Prostate gland (tissue), 2 donors: ENCODE data around the gene BBOX1. TPM values are rescaled to one million over a fixed set of nuclear protein-coding genes. Genes with fewer than 3 reads are reported as not detected.

Experiments used
- DNase-seq: peaks from one replicate; pipeline ENCODE4 v3.0.0-alpha.2; 2019; ENCODE audit warnings: low spot score
- H3K27ac ChIP-seq, 2 donors: fragments of 200-600 bp; sonication (generic); 2 replicates each; pipeline ENCODE4 v1.5.1; 2017 to 2019
- H3K27me3 ChIP-seq: fragments of 200-600 bp; sonication (generic); replicated peaks from 2 replicates; pipeline ENCODE4 v1.5.1; 2019; ENCODE audit not compliant: insufficient read depth
- H3K36me3 ChIP-seq, 2 donors: fragments of 200-600 bp; sonication (generic); 1 replicate in 1 of 2; 2 replicates in 1 of 2; pipeline versions ENCODE4 v1.5.1 to v1.8.1; 2017 to 2019
- H3K4me1 ChIP-seq: fragments of 200-600 bp; sonication (generic); replicated peaks from 2 replicates; pipeline ENCODE4 v1.5.1; 2019
- H3K4me3 ChIP-seq, 2 donors: fragments of 200-600 bp; sonication (generic); 2 replicates each; pipeline ENCODE4 v1.5.1; 2017 to 2019
- H3K9me3 ChIP-seq: fragments of 200-600 bp; sonication (generic); 2 replicates; pipeline ENCODE4 v1.5.1; 2017
- CTCF ChIP-seq, 4 experiments: fragments of 200-600 bp in 2 of 4; fragments of 450-650 bp in 2 of 4; sonication (generic) in 2 of 4; IDR thresholded peaks; 1 replicate in 3 of 4; 2 replicates in 1 of 4; pipeline ENCODE4 v1.5.1; 2016 to 2019; ENCODE audit warnings: antibody characterized with exemption in 4 of 4, mild to moderate bottlenecking in 2 of 4, moderate library complexity in 2 of 4
- POLR2A ChIP-seq: fragments of 450-650 bp; IDR thresholded peaks from one replicate; pipeline ENCODE4 v1.6.1; 2016; ENCODE audit warnings: antibody characterized with exemption, mild to moderate bottlenecking
- POLR2AphosphoS5 ChIP-seq: sonication (generic); formaldehyde crosslinking; IDR thresholded peaks from one replicate; pipeline ENCODE4 v1.6.1; 2017; ENCODE audit warnings: antibody characterized with exemption
- WGBS: methylation state at CpG from one replicate; pipeline ENCODE4 v1.1.5; 2018; 5-methylcytosine and 5-hydroxymethylcytosine counted together
- intact Hi-C: fragments of 100-400 bp; cut with DNase I; formaldehyde crosslinking; loops from one replicate; pipeline ENCODE4 v1.14.2; 2022
- total RNA-seq, 2 donors: library from RNA; depleted of rRNA; stranded (reverse); fragments of >200 nt; gene quantifications; one replicate each; pipeline ENCODE4 v1.1.0, GENCODE V29; 2016

BBOX1 gene
- total RNA-seq, 2 donors from 2014 or later, result 1.0 TPM; not detected in 1

DNA sequence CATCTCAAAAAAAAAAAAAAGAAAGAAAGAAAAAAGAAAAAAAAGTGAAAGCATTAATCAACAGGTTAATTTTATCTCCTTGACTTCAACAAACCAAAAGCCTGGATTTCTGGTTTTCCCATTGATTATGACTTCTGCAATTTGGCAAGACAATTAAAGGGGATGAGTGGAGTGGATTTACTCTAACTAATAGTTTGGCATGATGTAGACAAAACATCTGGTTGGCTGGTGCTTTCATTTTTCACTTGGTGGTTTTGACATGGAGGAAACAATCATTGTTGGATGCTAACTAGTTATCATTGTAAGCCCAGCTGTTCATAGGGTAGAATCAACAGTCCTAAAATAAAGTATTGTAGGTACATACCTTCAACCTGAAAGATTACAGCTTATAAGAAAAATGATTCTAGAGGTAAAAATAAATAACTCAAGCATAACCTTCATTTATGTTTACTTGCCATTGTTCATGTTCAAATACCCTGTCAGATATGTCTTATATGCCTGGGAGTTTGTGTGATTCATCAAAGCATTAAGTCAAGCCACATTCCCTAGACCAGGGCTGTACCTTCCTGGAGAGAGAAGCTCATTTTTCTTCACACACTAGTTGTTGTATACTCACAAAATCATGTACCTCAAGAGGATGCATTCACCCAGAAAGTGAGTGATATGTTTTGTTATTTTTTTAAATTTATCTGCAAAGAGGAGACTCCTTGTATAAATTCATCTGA, 31.6 kb upstream of the BBOX1 start:
- no peaks in the 10 kb centered on the region for H3K36me3 ChIP-seq
- H3K4me1 ChIP-seq, result no peaks in the 10 kb centered on the region
- no peak overlapping the region for H3K27ac ChIP-seq
- intact Hi-C loops, result no loop called here
- H3K27me3 ChIP-seq, result no peaks in the 10 kb centered on the region
- no peak for DNase-seq
- H3K9me3 ChIP-seq, result no peaks in the 10 kb centered on the region
- no peak for TF ChIP-seq POLR2AphosphoS5
- no peak for TF ChIP-seq CTCF (IDR thresholded peaks at IDR 0.05)
- TF ChIP-seq POLR2A, result no peak
- no peak overlapping the region for H3K4me3 ChIP-seq

GRCh38 chr11:27011560-27012233, 28.9 kb upstream of the BBOX1 start:
- Histone ChIP-seq H3K4me3 (no peak overlapping the region), H3K9me3 (no peaks in the 10 kb centered on the region), H3K27ac (no peak overlapping the region), H3K27me3 (no peaks in the 10 kb centered on the region), H3K4me1 (no peaks in the 10 kb centered on the region), H3K36me3 (no peaks in the 10 kb centered on the region)
- no peak for TF ChIP-seq POLR2AphosphoS5
- TF ChIP-seq CTCF (IDR thresholded peaks at IDR 0.05), result no peak
- TF ChIP-seq POLR2A, result no peak
- intact Hi-C loops, result no loop called here
- no peak for DNase-seq
- whole genome bisulfite sequencing, result 50% methylated on average over 4 of the region's 4 CpGs

DNA sequence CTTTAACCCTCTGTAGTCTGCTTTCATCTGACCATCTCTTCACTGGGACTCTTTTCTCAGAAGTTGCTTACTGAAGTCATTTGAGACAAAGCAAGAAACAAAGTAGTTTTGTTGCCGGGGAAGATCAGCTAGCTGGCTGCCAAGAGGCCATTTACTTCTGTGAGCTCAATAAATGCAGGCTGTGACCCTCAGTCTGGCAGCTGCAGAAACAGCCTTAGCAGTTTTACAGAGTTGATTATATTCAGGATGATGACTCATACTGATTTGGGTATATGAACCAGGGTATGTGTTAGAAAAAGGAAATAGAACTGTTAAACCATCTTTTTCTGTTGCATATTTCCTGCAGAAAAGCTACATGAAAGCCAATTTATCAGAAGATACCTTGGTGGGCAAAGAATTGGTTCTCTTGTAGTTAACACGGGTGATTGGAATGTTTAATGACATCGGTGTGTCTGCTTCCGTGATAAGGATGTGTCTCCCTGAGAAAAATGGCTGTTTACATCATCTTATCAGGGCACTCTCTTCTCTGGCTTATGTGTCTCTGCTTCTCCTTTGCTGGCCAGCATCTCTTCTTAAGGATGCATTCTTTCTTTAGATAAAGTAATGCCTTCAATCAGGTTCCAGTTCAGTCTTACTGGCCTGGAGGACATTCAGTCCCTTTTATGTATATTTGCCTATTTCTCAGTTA, 28.2 kb upstream of the BBOX1 start:
- no peak for DNase-seq
- H3K27ac ChIP-seq, result no peak overlapping the region
- no peak overlapping the region for H3K4me3 ChIP-seq
- intact Hi-C loops, result no loop called here
- no peaks in the 10 kb centered on the region for H3K4me1 ChIP-seq
- H3K9me3 ChIP-seq, result no peaks in the 10 kb centered on the region
- 42% methylated on average over 4 of the region's 4 CpGs for WGBS
- H3K36me3 ChIP-seq, result no peaks in the 10 kb centered on the region
- no peak for TF ChIP-seq POLR2A
- no peaks in the 10 kb centered on the region for H3K27me3 ChIP-seq

DNA sequence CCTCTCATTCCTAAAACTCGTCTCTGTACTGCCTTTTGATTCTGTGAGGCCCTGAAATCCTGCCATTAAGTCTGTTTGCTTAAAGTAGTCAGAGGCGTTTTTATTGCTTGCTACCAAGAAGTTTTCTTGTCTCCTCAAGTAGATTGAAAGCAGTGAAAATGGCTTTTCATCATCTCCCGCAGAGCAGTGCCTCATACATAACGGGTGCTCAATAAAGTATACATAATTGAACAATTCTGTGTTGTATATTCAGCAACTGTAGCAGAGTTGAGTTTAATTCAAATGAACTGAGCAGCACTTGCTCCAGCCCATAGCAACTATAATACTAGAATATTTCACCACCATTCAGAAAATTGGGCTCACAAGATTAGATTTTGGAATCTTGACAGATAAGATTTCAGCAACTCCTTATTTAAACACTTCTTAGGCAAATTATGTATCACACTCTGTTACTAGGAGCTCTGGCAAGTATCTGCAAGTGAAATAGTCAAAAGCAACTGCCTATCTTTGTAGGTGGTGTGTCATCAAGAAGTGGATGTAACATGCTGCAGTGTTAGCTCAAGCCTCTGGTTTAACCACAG, 26.7 kb upstream of the BBOX1 start:
- H3K27ac ChIP-seq, result no peak overlapping the region
- H3K4me1 ChIP-seq, result no peaks in the 10 kb centered on the region
- no peaks in the 10 kb centered on the region for H3K36me3 ChIP-seq
- peak; percentile 5 for TF ChIP-seq POLR2AphosphoS5
- no peak for TF ChIP-seq POLR2A
- 22% methylated on average over 4 of the region's 4 CpGs for WGBS
- intact Hi-C loops, result no loop called here
- H3K9me3 ChIP-seq, result no peaks in the 10 kb centered on the region
- peak; percentile 18 for DNase-seq
- no peak overlapping the region for H3K4me3 ChIP-seq
- no peaks in the 10 kb centered on the region for H3K27me3 ChIP-seq

DNA sequence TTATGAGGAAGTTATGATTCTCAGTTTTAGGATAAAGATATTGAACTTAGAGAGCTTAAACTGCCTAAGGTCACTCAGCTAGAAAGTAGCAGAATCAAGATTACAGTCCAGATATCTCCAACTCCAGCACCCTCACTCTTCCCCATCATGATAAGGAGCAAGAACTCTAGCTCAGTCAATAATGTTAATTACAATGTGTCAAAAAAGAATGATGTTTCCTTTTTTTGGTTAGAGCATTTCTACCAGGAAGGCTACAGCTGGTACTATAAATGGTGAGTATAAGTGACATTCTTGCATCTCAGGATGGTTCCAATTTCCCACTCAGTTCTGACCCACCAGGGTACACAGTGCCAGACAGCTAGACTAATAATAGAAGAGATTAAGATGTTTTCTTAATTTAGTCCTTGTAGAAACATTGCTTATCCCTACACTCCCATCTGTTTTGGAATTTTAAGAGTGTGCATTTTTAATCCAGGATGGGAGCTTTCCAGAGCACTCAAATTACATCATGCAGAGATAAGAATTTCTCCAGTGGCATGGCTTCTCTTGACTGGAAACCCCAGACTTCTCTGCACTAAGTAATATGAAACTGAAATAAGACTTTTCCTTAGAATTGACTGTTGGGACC, 21.6 kb upstream of the BBOX1 start:
- TF ChIP-seq POLR2A (no peak), CTCF (IDR thresholded peaks at IDR 0.05) (no peak), POLR2AphosphoS5 (no peak)
- Histone ChIP-seq H3K27me3 (no peaks in the 10 kb centered on the region), H3K36me3 (no peaks in the 10 kb centered on the region), H3K4me1 (no peaks in the 10 kb centered on the region), H3K4me3 (no peak overlapping the region), H3K27ac (no peak overlapping the region), H3K9me3 (no peaks in the 10 kb centered on the region)
- intact Hi-C loops, result no loop called here
- DNase-seq, result no peak
